ENCODE results near the gene BORCS5. TPM values are rescaled to one million over a fixed set of nuclear protein-coding genes. Genes with fewer than 3 reads are reported as not detected.

BORCS5 gene
- total and polyA plus RNA-seq, 2 donors (not counting 1 experiment from before 2014, with no cell fraction given) = 11.9 to 46.2 TPM

GRCh38 chr12:12505544-12506495 lies 148.9 kb downstream of the BORCS5 start:
- H3K9ac ChIP-seq (ENCODE audit: low read length) = no peak overlapping the region
- no peak overlapping the region for H2AFZ ChIP-seq (ENCODE audit: insufficient read depth, low read depth, low read length, poor library complexity, severe bottlenecking)
- H3K27ac Mint-ChIP-seq = no peak overlapping the region
- ATAC-seq (ENCODE audit: low read depth) (peak; percentile 54), DNase-seq (no peak)
- H3K4me3 ChIP-seq (ENCODE audit: control extremely low read depth in 1 of 5, extremely low read depth in 1 of 5, insufficient read depth in 1 of 5, low read depth in 2 of 5, low read length in 4 of 5) = no peak overlapping the region
- H3K4me1 Mint-ChIP-seq = peaks cover 9% of the 10 kb centered on the region
- no peak overlapping the region for H3K4me3 Mint-ChIP-seq
- CTCF ChIA-PET = no interaction called here
- TF ChIP-seq, protein P1, sequence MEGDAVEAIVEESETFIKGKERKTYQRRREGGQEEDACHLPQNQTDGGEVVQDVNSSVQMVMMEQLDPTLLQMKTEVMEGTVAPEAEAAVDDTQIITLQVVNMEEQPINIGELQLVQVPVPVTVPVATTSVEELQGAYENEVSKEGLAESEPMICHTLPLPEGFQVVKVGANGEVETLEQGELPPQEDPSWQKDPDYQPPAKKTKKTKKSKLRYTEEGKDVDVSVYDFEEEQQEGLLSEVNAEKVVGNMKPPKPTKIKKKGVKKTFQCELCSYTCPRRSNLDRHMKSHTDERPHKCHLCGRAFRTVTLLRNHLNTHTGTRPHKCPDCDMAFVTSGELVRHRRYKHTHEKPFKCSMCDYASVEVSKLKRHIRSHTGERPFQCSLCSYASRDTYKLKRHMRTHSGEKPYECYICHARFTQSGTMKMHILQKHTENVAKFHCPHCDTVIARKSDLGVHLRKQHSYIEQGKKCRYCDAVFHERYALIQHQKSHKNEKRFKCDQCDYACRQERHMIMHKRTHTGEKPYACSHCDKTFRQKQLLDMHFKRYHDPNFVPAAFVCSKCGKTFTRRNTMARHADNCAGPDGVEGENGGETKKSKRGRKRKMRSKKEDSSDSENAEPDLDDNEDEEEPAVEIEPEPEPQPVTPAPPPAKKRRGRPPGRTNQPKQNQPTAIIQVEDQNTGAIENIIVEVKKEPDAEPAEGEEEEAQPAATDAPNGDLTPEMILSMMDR (IDR thresholded peaks at IDR 0.05) = no peak
- no peak for TF ChIP-seq EZH2 (IDR thresholded peaks at IDR 0.05; ENCODE audit: borderline replicate concordance, insufficient read depth, low read depth, low read length, poor library complexity, severe bottlenecking)
- no peaks in the 10 kb centered on the region for H3K9me3 Mint-ChIP-seq (ENCODE audit: insufficient read depth)
- H3K27me3 ChIP-seq (replicated peaks in 1 of 4; ENCODE audit: control extremely low read depth in 1 of 4, control insufficient read depth in 3 of 4, insufficient read depth in 4 of 4, low read length in 3 of 4) = no peaks in the 10 kb centered on the region
- intact Hi-C loops (cut with micrococcal nuclease) = no loop called here
- H3K4me1 ChIP-seq (ENCODE audit: control insufficient read depth in 2 of 2, insufficient read depth in 2 of 2, low read length in 2 of 2) = peaks cover 0 to 5% of the 10 kb centered on the region in 2 donors
- POLR2A ChIA-PET = no interaction called here
- no peaks in the 10 kb centered on the region for H3K9me3 ChIP-seq (ENCODE audit: control extremely low read depth in 1 of 3, control insufficient read depth in 2 of 3, insufficient read depth in 1 of 3, low read length in 2 of 3)
- no peak overlapping the region for H3K27ac ChIP-seq (ENCODE audit: low read length in 2 of 2)
- H3K79me2 ChIP-seq (ENCODE audit: control insufficient read depth, insufficient read depth, low read length) = no peaks in the 10 kb centered on the region
- H3K36me3 ChIP-seq (replicated peaks in 1 of 2; ENCODE audit: control extremely low read depth in 1 of 2, control insufficient read depth in 1 of 2, extremely low read depth in 1 of 2, insufficient read depth in 2 of 2, low read length in 1 of 2) = no peaks in the 10 kb centered on the region
- H3K4me2 ChIP-seq (replicated peaks; ENCODE audit: low read depth, low read length, poor library complexity, severe bottlenecking) = no peak overlapping the region
- H4K20me1 ChIP-seq (ENCODE audit: control insufficient read depth, insufficient read depth, low read length, poor library complexity, severe bottlenecking) = no peaks in the 10 kb centered on the region
- peaks cover 5% of the 10 kb centered on the region for H3K27me3 Mint-ChIP-seq
- 74% methylated on average over 9 of the region's 11 CpGs for WGBS (ENCODE audit: insufficient coverage)

- CTCF ChIA-PET = no interaction called here
- intact Hi-C loops (cut with micrococcal nuclease) = no loop called here
- no peak overlapping the region for H3K9ac ChIP-seq (ENCODE audit: low read length)
- H3K27me3 ChIP-seq (replicated peaks in 1 of 4; ENCODE audit: control extremely low read depth in 1 of 4, control insufficient read depth in 3 of 4, insufficient read depth in 4 of 4, low read length in 3 of 4) = no peaks in the 10 kb centered on the region
- H4K20me1 ChIP-seq (ENCODE audit: control insufficient read depth, insufficient read depth, low read length, poor library complexity, severe bottlenecking) = no peaks in the 10 kb centered on the region
- no peak for ATAC-seq (ENCODE audit: low read depth)
- H3K4me1 ChIP-seq (ENCODE audit: control insufficient read depth in 2 of 2, insufficient read depth in 2 of 2, low read length in 2 of 2) = peaks cover 0 to 5% of the 10 kb centered on the region in 2 donors
- POLR2A ChIA-PET = no interaction called here
- TF ChIP-seq EZH2 (IDR thresholded peaks at IDR 0.05; ENCODE audit: borderline replicate concordance, insufficient read depth, low read depth, low read length, poor library complexity, severe bottlenecking) = no peak
- TF ChIP-seq, protein P1 (IDR thresholded peaks at IDR 0.05) = no peak
- H3K4me3 Mint-ChIP-seq = no peak overlapping the region
- no peak overlapping the region for H3K27ac Mint-ChIP-seq
- no peaks in the 10 kb centered on the region for H3K79me2 ChIP-seq (ENCODE audit: control insufficient read depth, insufficient read depth, low read length)
- H3K4me3 ChIP-seq (ENCODE audit: control extremely low read depth in 1 of 5, extremely low read depth in 1 of 5, insufficient read depth in 1 of 5, low read depth in 2 of 5, low read length in 4 of 5) = no peak overlapping the region
- no peak for DNase-seq
- peaks cover 5% of the 10 kb centered on the region for H3K27me3 Mint-ChIP-seq
- no peak overlapping the region for H2AFZ ChIP-seq (ENCODE audit: insufficient read depth, low read depth, low read length, poor library complexity, severe bottlenecking)
- no peak overlapping the region for H3K4me2 ChIP-seq (replicated peaks; ENCODE audit: low read depth, low read length, poor library complexity, severe bottlenecking)
- H3K4me1 Mint-ChIP-seq = peaks cover 9% of the 10 kb centered on the region
- H3K9me3 ChIP-seq (ENCODE audit: control extremely low read depth in 1 of 3, control insufficient read depth in 2 of 3, insufficient read depth in 1 of 3, low read length in 2 of 3) = no peaks in the 10 kb centered on the region
- 94% methylated on average over 3 of the region's 3 CpGs for WGBS (ENCODE audit: insufficient coverage)
- no peaks in the 10 kb centered on the region for H3K36me3 ChIP-seq (replicated peaks in 1 of 2; ENCODE audit: control extremely low read depth in 1 of 2, control insufficient read depth in 1 of 2, extremely low read depth in 1 of 2, insufficient read depth in 2 of 2, low read length in 1 of 2)
- H3K9me3 Mint-ChIP-seq (ENCODE audit: insufficient read depth) = no peaks in the 10 kb centered on the region
- no peak overlapping the region for H3K27ac ChIP-seq (ENCODE audit: low read length in 2 of 2)
Observed at GRCh38 chr12:12506496-12506890, 149.6 kb downstream of the BORCS5 start.
